PC-9 (cell line): ENCODE data around the gene RER1.

Experiments
- CTCF ChIP-seq: fragments of 200-600 bp; sonication (generic); conservative IDR thresholded peaks from 2 replicates; pipeline ENCODE4 v1.6.1; 2017; ENCODE audit warnings: mixed run types, antibody characterized with exemption, mild to moderate bottlenecking, moderate library complexity
- EZH2 ChIP-seq: fragments of 200-600 bp; sonication (generic); IDR thresholded peaks from 2 replicates; pipeline ENCODE4 v1.8.0; 2017; ENCODE audit warnings: antibody characterized with exemption, low read depth

- TF ChIP-seq CTCF: no peak
- no peak for TF ChIP-seq EZH2
Measured at GRCh38 chr1:2406451-2407041, 14.9 kb downstream of the RER1 start.
